ENCODE results near the gene SRPX2. TPM values are rescaled to one million over a fixed set of nuclear protein-coding genes. Genes with fewer than 3 reads are reported as not detected.

The SRPX2 gene
- total RNA-seq, 2 experiments from 2014 or later = not detected

- intact Hi-C loops (cut with micrococcal nuclease; ENCODE audit: unreplicated experiment) = loop anchor here (5.0 kb wide), 1 partner anchor 520 kb away; no protein-coding TSS in a partner anchor
- H3K4me2 ChIP-seq (ENCODE audit: low read length) = peak overlapping the region; percentile 63
These were observed 43.1 kb downstream of the SRPX2 start for GRCh38 chrX:100687128-100687527.

GRCh38 chrX:100687546-100687945 is 43.5 kb downstream of the SRPX2 start:
- Histone ChIP-seq H3K36me3 (ENCODE audit: insufficient read depth, low read length) (no peaks in the 10 kb centered on the region), H3K79me2 (ENCODE audit: insufficient read depth, low read depth, low read length) (no peaks in the 10 kb centered on the region), H3K4me2 (ENCODE audit: low read length) (peak overlapping the region; percentile 63), H3K9me3 (ENCODE audit: low read length) (no peaks in the 10 kb centered on the region), H2AFZ (ENCODE audit: low read length) (peak overlapping the region; percentile 91), H3K4me3 (ENCODE audit: low read depth, low read length, poor library complexity, severe bottlenecking) (no peak overlapping the region), H4K20me1 (ENCODE audit: insufficient read depth, low read length) (no peaks in the 10 kb centered on the region), H3K4me1 (ENCODE audit: insufficient read depth, low read length, poor library complexity, severe bottlenecking) (peaks cover 21% of the 10 kb centered on the region), H3K27ac (ENCODE audit: low read depth, low read length, poor library complexity, severe bottlenecking) (peak overlapping the region; percentile 35), H3K9me2 (ENCODE audit: insufficient read depth, low read length) (no peaks in the 10 kb centered on the region)
- DNase-seq (ENCODE audit: low spot score) = peak; percentile 54
- CTCF ChIA-PET (ENCODE audit: unreplicated experiment) = interaction anchor here (0.6 to 3.1 kb wide), 2 partner anchors 17 to 81 kb away, joined by 4 to 10 read pairs; no protein-coding TSS in a partner anchor
- POLR2A ChIA-PET = interaction anchor here (0.8 to 1.0 kb wide), 2 partner anchors 81 to 124 kb away, joined by 3 to 5 read pairs; no protein-coding TSS in a partner anchor
- TF ChIP-seq CTCF (conservative IDR thresholded peaks at IDR 0.05; ENCODE audit: low read length) = no peak
- BruUV-seq (replicated peaks) = no TSS peak
- intact Hi-C loops (cut with micrococcal nuclease; ENCODE audit: unreplicated experiment) = loop anchor here (5.0 kb wide), 1 partner anchor 520 kb away; no protein-coding TSS in a partner anchor

More at GRCh38 chrX:100687128-100687527, 43.1 kb downstream of the SRPX2 start:
- no peak for TF ChIP-seq CTCF (conservative IDR thresholded peaks at IDR 0.05; ENCODE audit: low read length)
- no peak for TF ChIP-seq EZH2phosphoT487 (IDR thresholded peaks at IDR 0.05; ENCODE audit: borderline replicate concordance, low read depth, low read length)
- peak; percentile 26 for DNase-seq (ENCODE audit: low spot score)
- Histone ChIP-seq H2AFZ (ENCODE audit: low read length) (peak overlapping the region; percentile 91; the same call in 1 of the 2 replicates), H3K9me3 (ENCODE audit: low read length) (no peaks in the 10 kb centered on the region), H3K27ac (ENCODE audit: low read depth, low read length, poor library complexity, severe bottlenecking) (peak overlapping the region; percentile 35), H3K4me3 (ENCODE audit: low read depth, low read length, poor library complexity, severe bottlenecking) (no peak overlapping the region), H3K9me2 (ENCODE audit: insufficient read depth, low read length) (no peaks in the 10 kb centered on the region), H3K4me1 (ENCODE audit: insufficient read depth, low read length, poor library complexity, severe bottlenecking) (peaks cover 21% of the 10 kb centered on the region), H4K20me1 (ENCODE audit: insufficient read depth, low read length) (no peaks in the 10 kb centered on the region), H3K36me3 (ENCODE audit: insufficient read depth, low read length) (no peaks in the 10 kb centered on the region), H3K79me2 (ENCODE audit: insufficient read depth, low read depth, low read length) (no peaks in the 10 kb centered on the region)
- POLR2A ChIA-PET = interaction anchor here (0.8 to 1.0 kb wide), 3 partner anchors 66 to 125 kb away, joined by 3 to 5 read pairs (median 3); no protein-coding TSS in a partner anchor
- CTCF ChIA-PET (ENCODE audit: unreplicated experiment) = interaction anchor here (0.6 to 3.1 kb wide), 2 partner anchors 16 to 81 kb away, joined by 4 to 10 read pairs; no protein-coding TSS in a partner anchor
- BruUV-seq (replicated peaks) = no TSS peak

- BruUV-seq (replicated peaks) = no TSS peak
- Histone ChIP-seq H3K4me2 (ENCODE audit: low read length) (no peak overlapping the region), H3K36me3 (ENCODE audit: insufficient read depth, low read length) (no peaks in the 10 kb centered on the region), H2AFZ (ENCODE audit: low read length) (no peak overlapping the region), H3K9me2 (ENCODE audit: insufficient read depth, low read length) (no peaks in the 10 kb centered on the region), H3K4me3 (ENCODE audit: low read depth, low read length, poor library complexity, severe bottlenecking) (no peak overlapping the region), H3K9me3 (ENCODE audit: low read length) (no peaks in the 10 kb centered on the region), H4K20me1 (ENCODE audit: insufficient read depth, low read length) (no peaks in the 10 kb centered on the region), H3K4me1 (ENCODE audit: insufficient read depth, low read length, poor library complexity, severe bottlenecking) (no peaks in the 10 kb centered on the region), H3K79me2 (ENCODE audit: insufficient read depth, low read depth, low read length) (no peaks in the 10 kb centered on the region), H3K27ac (ENCODE audit: low read depth, low read length, poor library complexity, severe bottlenecking) (no peak overlapping the region)
- intact Hi-C loops (cut with micrococcal nuclease; ENCODE audit: unreplicated experiment) = no loop called here
- ChIA-PET CTCF (ENCODE audit: unreplicated experiment) (no interaction called here), POLR2A (no interaction called here)
- TF ChIP-seq CTCF (conservative IDR thresholded peaks at IDR 0.05; ENCODE audit: low read length) = no peak
- no peak for TF ChIP-seq EZH2phosphoT487 (IDR thresholded peaks at IDR 0.05; ENCODE audit: borderline replicate concordance, low read depth, low read length)
- no peak for DNase-seq (ENCODE audit: low spot score)
These were observed 51.3 kb downstream of the SRPX2 start for GRCh38 chrX:100695302-100695701.
